ENCODE measurements around the gene MEF2B.
A peak's percentile ranks its signal among the peaks of the same experiment; 100 is the strongest.

The MEF2B gene

GRCh38 chr19:19134687-19135158 is 35.3 kb downstream of the MEF2B start:
- DNase-seq: peak in 1 of 2 donors; percentile 36
- H4K8ac ChIP-seq (ENCODE audit: low read depth, low read length): no peak overlapping the region
- no peak overlapping the region for H3K4me3 ChIP-seq (ENCODE audit: low read depth, low read length)
- H4K12ac ChIP-seq (ENCODE audit: low read depth, low read length): no peak overlapping the region
- H2BK120ac ChIP-seq (ENCODE audit: insufficient read depth, low read length, poor library complexity): no peak overlapping the region
- peaks cover 13% of the 10 kb centered on the region for H3K9me3 ChIP-seq (ENCODE audit: insufficient read depth, low read depth, low read length)
- H2AK5ac ChIP-seq (ENCODE audit: low read length): no peak overlapping the region
- peaks cover 5% of the 10 kb centered on the region for H3K79me2 ChIP-seq (ENCODE audit: control insufficient read depth, insufficient read depth, low read length, poor library complexity)
- no peak overlapping the region for H3K23ac ChIP-seq (ENCODE audit: low read length)
- WGBS (ENCODE audit: extremely low coverage, insufficient coverage, insufficient read length): no CpG with 5 or more reads among the region's 21 CpGs
- no peaks in the 10 kb centered on the region for H3K27me3 ChIP-seq (ENCODE audit: insufficient read depth, low read length)
- no peak overlapping the region for H3K27ac ChIP-seq (ENCODE audit: low read depth, low read length)
- no peak overlapping the region for H3K18ac ChIP-seq (ENCODE audit: low read length)
- no peak overlapping the region for H2BK12ac ChIP-seq (ENCODE audit: low read length)
- no peak overlapping the region for H3K14ac ChIP-seq (ENCODE audit: low read length)
- H3K4me2 ChIP-seq (ENCODE audit: low read length): peak overlapping the region; percentile 33
- H3K79me1 ChIP-seq (ENCODE audit: low read length): peaks cover 4% of the 10 kb centered on the region
- H2BK5ac ChIP-seq (ENCODE audit: low read depth, low read length, poor library complexity): no peak overlapping the region
- H3K4ac ChIP-seq (ENCODE audit: low read depth, low read length): no peak overlapping the region
- peaks cover 7 to 8% of the 10 kb centered on the region in 2 experiments for H3K36me3 ChIP-seq (ENCODE audit: control insufficient read depth in 1 of 2, insufficient read depth in 2 of 2, low read length in 2 of 2)
- H4K91ac ChIP-seq (ENCODE audit: low read depth, low read length): no peak overlapping the region
- peaks cover 5 to 6% of the 10 kb centered on the region in 2 experiments for H3K4me1 ChIP-seq (ENCODE audit: control insufficient read depth in 1 of 2, insufficient read depth in 2 of 2, low read length in 2 of 2)
- H2AFZ ChIP-seq (ENCODE audit: insufficient read depth, low read length, poor library complexity): no peak overlapping the region
- no peak overlapping the region for H3K9ac ChIP-seq (ENCODE audit: low read length)

DNA sequence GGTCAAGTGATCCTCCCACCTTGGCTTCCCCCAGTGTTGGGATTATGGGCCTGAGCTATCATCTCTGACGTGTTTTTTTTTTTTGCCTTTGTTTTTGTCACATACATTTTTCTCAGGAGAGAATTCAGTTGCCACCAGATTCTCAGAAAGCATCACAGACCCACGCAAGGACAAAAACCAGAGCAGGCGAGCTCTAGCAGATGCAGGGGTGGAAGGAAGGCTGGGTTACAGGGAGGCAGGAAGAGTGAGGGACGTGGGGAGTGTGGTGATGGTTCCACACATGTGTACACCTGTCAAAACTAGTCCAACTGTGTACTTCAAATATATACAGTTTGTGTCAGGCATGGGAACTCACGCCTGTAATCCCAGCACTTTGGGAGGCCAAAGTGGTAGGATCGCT is 36.1 kb downstream of the MEF2B start:
- Histone ChIP-seq H3K4me3 (ENCODE audit: low read depth, low read length) (no peak overlapping the region), H3K9me3 (ENCODE audit: insufficient read depth, low read depth, low read length) (peaks cover 13% of the 10 kb centered on the region), H4K8ac (ENCODE audit: low read depth, low read length) (no peak overlapping the region), H2AK5ac (ENCODE audit: low read length) (no peak overlapping the region), H3K27ac (ENCODE audit: low read depth, low read length) (no peak overlapping the region), H3K27me3 (ENCODE audit: insufficient read depth, low read length) (no peaks in the 10 kb centered on the region), H3K4me2 (ENCODE audit: low read length) (no peak overlapping the region), H3K4me1 (ENCODE audit: control insufficient read depth in 1 of 2, insufficient read depth in 2 of 2, low read length in 2 of 2) (peaks cover 5 to 6% of the 10 kb centered on the region in 2 experiments), H4K91ac (ENCODE audit: low read depth, low read length) (no peak overlapping the region), H3K9ac (ENCODE audit: low read length) (no peak overlapping the region), H4K12ac (ENCODE audit: low read depth, low read length) (no peak overlapping the region), H3K18ac (ENCODE audit: low read length) (no peak overlapping the region), H2BK5ac (ENCODE audit: low read depth, low read length, poor library complexity) (no peak overlapping the region), H3K4ac (ENCODE audit: low read depth, low read length) (no peak overlapping the region), H2BK12ac (ENCODE audit: low read length) (no peak overlapping the region), H3K79me2 (ENCODE audit: control insufficient read depth, insufficient read depth, low read length, poor library complexity) (peaks cover 5% of the 10 kb centered on the region), H3K79me1 (ENCODE audit: low read length) (peaks cover 4% of the 10 kb centered on the region), H3K14ac (ENCODE audit: low read length) (no peak overlapping the region), H3K36me3 (ENCODE audit: control insufficient read depth in 1 of 2, insufficient read depth in 2 of 2, low read length in 2 of 2) (peaks cover 7 to 8% of the 10 kb centered on the region in 2 experiments), H2AFZ (ENCODE audit: insufficient read depth, low read length, poor library complexity) (no peak overlapping the region), H2BK120ac (ENCODE audit: insufficient read depth, low read length, poor library complexity) (no peak overlapping the region), H3K23ac (ENCODE audit: low read length) (no peak overlapping the region)
- no CpG with 5 or more reads among the region's 6 CpGs for WGBS (ENCODE audit: extremely low coverage, insufficient coverage, insufficient read length)
- no peak for DNase-seq

- no peak for DNase-seq
- no peak overlapping the region for H2BK120ac ChIP-seq (ENCODE audit: insufficient read depth, low read length, poor library complexity)
- peaks cover 2% of the 10 kb centered on the region for H3K79me2 ChIP-seq (ENCODE audit: control insufficient read depth, insufficient read depth, low read length, poor library complexity)
- no peak overlapping the region for H2BK12ac ChIP-seq (ENCODE audit: low read length)
- peaks cover 13% of the 10 kb centered on the region for H3K9me3 ChIP-seq (ENCODE audit: insufficient read depth, low read depth, low read length)
- no peak overlapping the region for H3K4me3 ChIP-seq (ENCODE audit: low read depth, low read length)
- H3K23ac ChIP-seq (ENCODE audit: low read length): no peak overlapping the region
- H4K12ac ChIP-seq (ENCODE audit: low read depth, low read length): no peak overlapping the region
- H3K14ac ChIP-seq (ENCODE audit: low read length): no peak overlapping the region
- peaks cover 7 to 8% of the 10 kb centered on the region in 2 experiments for H3K36me3 ChIP-seq (ENCODE audit: control insufficient read depth in 1 of 2, insufficient read depth in 2 of 2, low read length in 2 of 2)
- peaks cover 5 to 6% of the 10 kb centered on the region in 2 experiments for H3K4me1 ChIP-seq (ENCODE audit: control insufficient read depth in 1 of 2, insufficient read depth in 2 of 2, low read length in 2 of 2)
- H4K8ac ChIP-seq (ENCODE audit: low read depth, low read length): no peak overlapping the region
- no peak overlapping the region for H3K4ac ChIP-seq (ENCODE audit: low read depth, low read length)
- H3K27me3 ChIP-seq (ENCODE audit: insufficient read depth, low read length): no peaks in the 10 kb centered on the region
- no peak overlapping the region for H3K4me2 ChIP-seq (ENCODE audit: low read length)
- no peak overlapping the region for H3K27ac ChIP-seq (ENCODE audit: low read depth, low read length)
- no CpG with 5 or more reads among the region's 12 CpGs for WGBS (ENCODE audit: extremely low coverage, insufficient coverage, insufficient read length)
- H2BK5ac ChIP-seq (ENCODE audit: low read depth, low read length, poor library complexity): no peak overlapping the region
- no peak overlapping the region for H2AK5ac ChIP-seq (ENCODE audit: low read length)
- H2AFZ ChIP-seq (ENCODE audit: insufficient read depth, low read length, poor library complexity): no peak overlapping the region
- peaks cover 1% of the 10 kb centered on the region for H3K79me1 ChIP-seq (ENCODE audit: low read length)
- no peak overlapping the region for H3K9ac ChIP-seq (ENCODE audit: low read length)
- no peak overlapping the region for H4K91ac ChIP-seq (ENCODE audit: low read depth, low read length)
- no peak overlapping the region for H3K18ac ChIP-seq (ENCODE audit: low read length)
These were observed 37.2 kb downstream of the MEF2B start for GRCh38 chr19:19132912-19133311.

GRCh38 chr19:19131989-19132388 is 38.1 kb downstream of the MEF2B start:
- Histone ChIP-seq H3K36me3 (ENCODE audit: control insufficient read depth in 1 of 2, insufficient read depth in 2 of 2, low read length in 2 of 2) (peaks cover 7 to 8% of the 10 kb centered on the region in 2 experiments), H3K79me1 (ENCODE audit: low read length) (no peaks in the 10 kb centered on the region), H3K4me3 (ENCODE audit: low read depth, low read length) (no peak overlapping the region), H3K27ac (ENCODE audit: low read depth, low read length) (no peak overlapping the region), H3K14ac (ENCODE audit: low read length) (no peak overlapping the region), H3K79me2 (ENCODE audit: control insufficient read depth, insufficient read depth, low read length, poor library complexity) (no peaks in the 10 kb centered on the region), H4K8ac (ENCODE audit: low read depth, low read length) (no peak overlapping the region), H3K27me3 (ENCODE audit: insufficient read depth, low read length) (no peaks in the 10 kb centered on the region), H3K4ac (ENCODE audit: low read depth, low read length) (no peak overlapping the region), H2BK120ac (ENCODE audit: insufficient read depth, low read length, poor library complexity) (no peak overlapping the region), H2BK12ac (ENCODE audit: low read length) (no peak overlapping the region), H3K4me2 (ENCODE audit: low read length) (no peak overlapping the region), H3K23ac (ENCODE audit: low read length) (no peak overlapping the region), H2AFZ (ENCODE audit: insufficient read depth, low read length, poor library complexity) (no peak overlapping the region), H4K91ac (ENCODE audit: low read depth, low read length) (no peak overlapping the region), H3K18ac (ENCODE audit: low read length) (no peak overlapping the region), H2AK5ac (ENCODE audit: low read length) (no peak overlapping the region), H3K9me3 (ENCODE audit: insufficient read depth, low read depth, low read length) (peaks cover 13% of the 10 kb centered on the region), H3K9ac (ENCODE audit: low read length) (no peak overlapping the region), H2BK5ac (ENCODE audit: low read depth, low read length, poor library complexity) (no peak overlapping the region), H3K4me1 (ENCODE audit: control insufficient read depth in 1 of 2, insufficient read depth in 2 of 2, low read length in 2 of 2) (peaks cover 0 to 2% of the 10 kb centered on the region in 2 experiments), H4K12ac (ENCODE audit: low read depth, low read length) (no peak overlapping the region)
- WGBS (ENCODE audit: extremely low coverage, insufficient coverage, insufficient read length): no CpG with 5 or more reads among the region's 3 CpGs
- DNase-seq: no peak

All from trophoblast cell (in vitro differentiated cells and primary cell).